ENCODE results near the gene CCDC73. TPM values are rescaled to one million over a fixed set of nuclear protein-coding genes. Genes with fewer than 3 reads are reported as not detected.

The CCDC73 gene
- total RNA-seq, 1 donor = not detected

GRCh38 chr11:32574421-32574820, 220.0 kb downstream of the CCDC73 start:
- DNase-seq (ENCODE audit: insufficient read length, low spot score, missing footprints) = no peak
- Histone ChIP-seq H3K9me3 (ENCODE audit: low read depth, low read length) (no peaks in the 10 kb centered on the region), H3K4me1 (ENCODE audit: insufficient read depth, low read length) (no peaks in the 10 kb centered on the region), H3K36me3 (ENCODE audit: insufficient read depth, low read length) (no peaks in the 10 kb centered on the region), H2AFZ (ENCODE audit: low read length) (no peak overlapping the region), H3K79me2 (ENCODE audit: insufficient read depth, low read length) (no peaks in the 10 kb centered on the region), H3K27me3 (ENCODE audit: insufficient read depth, low read length) (peaks cover 3% of the 10 kb centered on the region), H3K4me2 (ENCODE audit: insufficient read depth, low read length) (no peak overlapping the region), H3K4me3 (ENCODE audit: insufficient read depth, low read length) (no peak overlapping the region), H3K27ac (ENCODE audit: low read depth, low read length) (no peak overlapping the region), H4K20me1 (ENCODE audit: insufficient read depth, low read length) (no peaks in the 10 kb centered on the region)
- TF ChIP-seq CTCF (IDR thresholded peaks at IDR 0.05; ENCODE audit: extremely low read depth, low read depth, low read length) = no peak

GRCh38 chr11:32573228-32573627, 221.2 kb downstream of the CCDC73 start:
- Histone ChIP-seq H3K27ac (ENCODE audit: low read depth, low read length) (no peak overlapping the region), H3K4me1 (ENCODE audit: insufficient read depth, low read length) (no peaks in the 10 kb centered on the region), H3K4me2 (ENCODE audit: insufficient read depth, low read length) (no peak overlapping the region), H4K20me1 (ENCODE audit: insufficient read depth, low read length) (no peaks in the 10 kb centered on the region), H3K36me3 (ENCODE audit: insufficient read depth, low read length) (no peaks in the 10 kb centered on the region), H2AFZ (ENCODE audit: low read length) (no peak overlapping the region), H3K27me3 (ENCODE audit: insufficient read depth, low read length) (peaks cover 3% of the 10 kb centered on the region), H3K79me2 (ENCODE audit: insufficient read depth, low read length) (no peaks in the 10 kb centered on the region), H3K4me3 (ENCODE audit: insufficient read depth, low read length) (no peak overlapping the region), H3K9me3 (ENCODE audit: low read depth, low read length) (no peaks in the 10 kb centered on the region)
- TF ChIP-seq CTCF (IDR thresholded peaks at IDR 0.05; ENCODE audit: extremely low read depth, low read depth, low read length) = no peak
- no peak for DNase-seq (ENCODE audit: insufficient read length, low spot score, missing footprints)

- Histone ChIP-seq H4K20me1 (ENCODE audit: insufficient read depth, low read length) (no peaks in the 10 kb centered on the region), H3K4me1 (ENCODE audit: insufficient read depth, low read length) (no peaks in the 10 kb centered on the region), H3K9me3 (ENCODE audit: low read depth, low read length) (no peaks in the 10 kb centered on the region), H2AFZ (ENCODE audit: low read length) (no peak overlapping the region), H3K4me3 (ENCODE audit: insufficient read depth, low read length) (no peak overlapping the region), H3K27ac (ENCODE audit: low read depth, low read length) (no peak overlapping the region), H3K79me2 (ENCODE audit: insufficient read depth, low read length) (no peaks in the 10 kb centered on the region), H3K4me2 (ENCODE audit: insufficient read depth, low read length) (no peak overlapping the region), H3K36me3 (ENCODE audit: insufficient read depth, low read length) (no peaks in the 10 kb centered on the region), H3K27me3 (ENCODE audit: insufficient read depth, low read length) (no peaks in the 10 kb centered on the region)
- DNase-seq (ENCODE audit: insufficient read length, low spot score, missing footprints) = no peak
- TF ChIP-seq CTCF (IDR thresholded peaks at IDR 0.05; ENCODE audit: extremely low read depth, low read depth, low read length) = no peak
These were observed 223.4 kb downstream of the CCDC73 start for GRCh38 chr11:32571039-32571438.

- Histone ChIP-seq H3K4me1 (ENCODE audit: insufficient read depth, low read length) (no peaks in the 10 kb centered on the region), H2AFZ (ENCODE audit: low read length) (no peak overlapping the region), H3K27ac (ENCODE audit: low read depth, low read length) (no peak overlapping the region), H3K79me2 (ENCODE audit: insufficient read depth, low read length) (no peaks in the 10 kb centered on the region), H3K36me3 (ENCODE audit: insufficient read depth, low read length) (no peaks in the 10 kb centered on the region), H3K4me2 (ENCODE audit: insufficient read depth, low read length) (no peak overlapping the region), H3K9me3 (ENCODE audit: low read depth, low read length) (no peaks in the 10 kb centered on the region), H3K4me3 (ENCODE audit: insufficient read depth, low read length) (no peak overlapping the region), H4K20me1 (ENCODE audit: insufficient read depth, low read length) (no peaks in the 10 kb centered on the region), H3K27me3 (ENCODE audit: insufficient read depth, low read length) (no peaks in the 10 kb centered on the region)
- DNase-seq (ENCODE audit: insufficient read length, low spot score, missing footprints) = no peak
- TF ChIP-seq CTCF (IDR thresholded peaks at IDR 0.05; ENCODE audit: extremely low read depth, low read depth, low read length) = no peak
These were observed 225.1 kb downstream of the CCDC73 start for GRCh38 chr11:32569313-32569881.
